SK-N-SH (cell line): Measurements from ENCODE around the gene PGLYRP3. TPM values are rescaled to one million over a fixed set of nuclear protein-coding genes. Genes with fewer than 3 reads are reported as not detected.

ENCODE experiments used
- CTCF ChIA-PET: fragments of 300-600, 350-600 bp; formaldehyde crosslinking; extraction: SDS; loops from one replicate; lab custom pipeline; 2021; lab: Yijun Ruan, JAX
- POLR2A ChIA-PET: fragments of 350-600 bp; sonication (Branson Sonifier 250); formaldehyde crosslinking; extraction: SDS; loops from one replicate; lab custom pipeline; 2020; ENCODE audit warnings: antibody characterized with exemption, inconsistent platforms; lab: Yijun Ruan, JAX
- DNase-seq: peaks from one replicate; pipeline ENCODE4 v3.0.0; 2012
- H2AFZ ChIP-seq: fragments of 200-600 bp; sonication (generic); 2 replicates; pipeline ENCODE4 v1.8.1; 2016; ENCODE audit warnings: antibody characterized with exemption, mild to moderate bottlenecking, low read depth
- H3F3A ChIP-seq: fragments of 200-600 bp; sonication (generic); replicated peaks from 2 replicates; pipeline ENCODE3; 2016; ENCODE audit warnings: antibody characterized with exemption, mild to moderate bottlenecking; ENCODE audit not compliant: insufficient read depth
- H3K27ac ChIP-seq, 2 experiments: fragments of 200-500 bp in 1 of 2; fragments of 200-600 bp in 1 of 2; sonication (Bioruptor generic) in 1 of 2; sonication (generic), shearing (Covaris generic) in 1 of 2; 2 replicates each; pipeline versions ENCODE4 v1.5.1 to v1.6.1; 2014 to 2016; ENCODE audit warnings: low read depth in 2 of 2, inconsistent platforms in 1 of 2, low read length in 1 of 2, mild to moderate bottlenecking in 1 of 2, mixed read lengths in 1 of 2
- H3K27me3 ChIP-seq: fragments of 200-600 bp; sonication (generic), shearing (Covaris generic); 2 replicates; pipeline ENCODE4 v1.6.1; 2016; ENCODE audit warnings: mixed run types; ENCODE audit not compliant: insufficient read depth
- H3K36me3 ChIP-seq, 2 experiments: fragments of 200-500 bp in 1 of 2; fragments of 200-600 bp in 1 of 2; sonication (Bioruptor generic) in 1 of 2; sonication (generic) in 1 of 2; replicated peaks in 1 of 2; 2 replicates each; pipeline versions ENCODE3 to v1.5.1; 2014 to 2016; ENCODE audit warnings: low read length in 1 of 2, mild to moderate bottlenecking in 1 of 2; ENCODE audit not compliant: insufficient read depth in 2 of 2, control insufficient read depth in 1 of 2
- H3K4me1 ChIP-seq, 2 experiments: fragments of 200-500 bp in 1 of 2; fragments of 200-600 bp in 1 of 2; sonication (Bioruptor generic) in 1 of 2; sonication (generic), shearing (Covaris generic) in 1 of 2; 2 replicates each; pipeline versions ENCODE4 v1.5.1 to v1.6.1; 2014 to 2016; ENCODE audit warnings: low read depth in 1 of 2, low read length in 1 of 2, mixed run types in 1 of 2; ENCODE audit not compliant: insufficient read depth in 2 of 2, control insufficient read depth in 1 of 2
- H3K4me2 ChIP-seq: fragments of 200-600 bp; sonication (generic), shearing (Covaris generic); 2 replicates; pipeline ENCODE4 v1.6.1; 2017; ENCODE audit warnings: mixed run types
- H3K4me3 ChIP-seq, 2 experiments: fragments of 200-500 bp in 1 of 2; fragments of 200-600 bp in 1 of 2; sonication (Bioruptor generic) in 1 of 2; sonication (generic), shearing (Covaris generic) in 1 of 2; 2 replicates each; pipeline versions ENCODE4 v1.5.1 to v1.8.1; 2014 to 2016; ENCODE audit warnings: low read depth in 2 of 2, inconsistent platforms in 1 of 2, low read length in 1 of 2, mild to moderate bottlenecking in 1 of 2, mixed read lengths in 1 of 2, moderate library complexity in 1 of 2
- H3K79me2 ChIP-seq: fragments of 200-600 bp; sonication (generic); 2 replicates; pipeline ENCODE4 v1.8.1; 2017; ENCODE audit warnings: mild to moderate bottlenecking; ENCODE audit not compliant: insufficient read depth
- H3K9ac ChIP-seq: fragments of 200-600 bp; sonication (generic); 2 replicates; pipeline ENCODE4 v1.6.1; 2017; ENCODE audit warnings: mixed run types
- H3K9me2 ChIP-seq: fragments of 200-600 bp; sonication (generic); 2 replicates; pipeline ENCODE4 v1.6.1; 2017; ENCODE audit warnings: mixed run types
- H3K9me3 ChIP-seq: fragments of 200-600 bp; sonication (generic); 2 replicates; pipeline ENCODE4 v1.6.1; 2017; ENCODE audit warnings: mixed run types, mild to moderate bottlenecking, moderate library complexity
- H4K20me1 ChIP-seq: fragments of 200-600 bp; sonication (generic); 2 replicates; pipeline ENCODE4 v1.6.1; 2017; ENCODE audit warnings: mild to moderate bottlenecking, mixed run types; ENCODE audit not compliant: insufficient read depth
- CHD2 ChIP-seq: fragments of 150-350 bp; IDR thresholded peaks from 2 replicates; pipeline ENCODE4 v1.6.1; 2018; ENCODE audit warnings: low read length; ENCODE audit not compliant: partially characterized antibody
- EP300 ChIP-seq, 2 experiments: IDR thresholded peaks; 2 replicates each; pipeline versions ENCODE4 v1.4.0 to v1.6.1; 2012; ENCODE audit warnings: borderline replicate concordance in 1 of 2, low read depth in 1 of 2, low read length in 1 of 2
- EZH2phosphoT487 ChIP-seq: fragments of 200-600 bp; sonication (generic); IDR thresholded peaks from 2 replicates; pipeline ENCODE4 v1.6.1; 2017; ENCODE audit warnings: low read depth, mixed run types, mild to moderate bottlenecking, antibody characterized with exemption, moderate library complexity, borderline replicate concordance
- FOSL2 ChIP-seq: IDR thresholded peaks from 2 replicates; pipeline ENCODE4 v1.4.0; 2012; ENCODE audit warnings: low read depth, mild to moderate bottlenecking, moderate library complexity, borderline replicate concordance
- FOXM1 ChIP-seq: IDR thresholded peaks from 2 replicates; pipeline ENCODE4 v1.4.0; 2012; ENCODE audit warnings: low read depth, mild to moderate bottlenecking
- NFIC ChIP-seq: IDR thresholded peaks from 2 replicates; pipeline ENCODE4 v1.4.0; 2012; ENCODE audit warnings: borderline replicate concordance
- POLR2AphosphoS5 ChIP-seq: IDR thresholded peaks from 2 replicates; pipeline ENCODE4 v1.6.1; 2012; ENCODE audit warnings: low read depth, low read length
- RAD21 ChIP-seq: IDR thresholded peaks from 2 replicates; pipeline ENCODE4 v1.6.1; 2012; ENCODE audit warnings: mild to moderate bottlenecking, low read length
- RFX5 ChIP-seq: IDR thresholded peaks from 2 replicates; pipeline ENCODE4 v1.6.1; 2012; ENCODE audit warnings: mild to moderate bottlenecking, improper control_type of control experiment, low read length
- SIN3A ChIP-seq: IDR thresholded peaks from 2 replicates; pipeline ENCODE4 v1.6.1; 2012; ENCODE audit warnings: low read depth, mild to moderate bottlenecking, low read length, moderate library complexity, borderline replicate concordance
- TAF1 ChIP-seq: IDR thresholded peaks from 2 replicates; pipeline ENCODE4 v1.6.1; 2012; ENCODE audit warnings: low read depth, mild to moderate bottlenecking, low read length, moderate library complexity, borderline replicate concordance
- TEAD4 ChIP-seq: IDR thresholded peaks from 2 replicates; pipeline ENCODE4 v1.4.0; 2012; ENCODE audit warnings: mild to moderate bottlenecking, borderline replicate concordance; ENCODE audit not compliant: insufficient read depth
- WGBS: methylation state at CpG from one replicate; pipeline ENCODE4 v1.1.6; 2017; ENCODE audit warnings: low lambda C conversion rate; 5-methylcytosine and 5-hydroxymethylcytosine counted together
- polyA plus RNA-seq, 3 experiments: library from polyadenylated mRNA; depleted of rRNA; stranded (reverse); fragments of >200 nt; gene quantifications; 2 replicates each; pipeline ENCODE4 v1.2.3, GENCODE V29; 2012
- small RNA-seq, 7 experiments: library from RNA; depleted of rRNA; stranded (forward); fragments of <200 nt; gene quantifications; one replicate each; pipeline ENCODE3, GENCODE V24; 2012
- TF ChIP-seq, protein P1 (sequence below): IDR thresholded peaks from 2 replicates; pipeline ENCODE4 v1.6.1; 2012; ENCODE audit warnings: mild to moderate bottlenecking, low read depth, low read length, moderate library complexity
- TF ChIP-seq, protein P2 (sequence below): IDR thresholded peaks from 2 replicates; pipeline ENCODE4 v1.4.0; 2012; ENCODE audit warnings: low read depth, borderline replicate concordance

Gene PGLYRP3
- polyA plus RNA-seq, 1 of the 3 experiments (the other 2 are of a cell fraction) = not detected

DNA sequence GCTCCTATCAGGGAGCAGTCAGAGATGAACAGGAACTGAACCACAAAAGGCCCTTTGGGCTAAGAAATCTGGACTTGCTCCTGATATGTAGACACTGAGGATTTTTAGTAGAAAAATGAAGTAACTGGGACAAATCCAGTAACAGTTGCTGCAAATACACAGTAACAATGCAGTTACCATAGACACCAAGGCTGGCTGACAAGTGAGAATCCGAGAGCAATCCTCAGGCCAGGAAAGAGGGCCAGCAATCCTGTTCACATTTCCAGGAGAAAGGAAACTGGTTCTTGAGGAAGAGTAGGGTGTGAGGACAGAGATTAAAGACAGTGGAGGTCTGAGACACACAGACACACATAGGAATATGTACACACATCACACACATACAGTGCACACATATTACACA lies 62.6 kb downstream of the PGLYRP3 start (continued):
- TF ChIP-seq, protein P1, sequence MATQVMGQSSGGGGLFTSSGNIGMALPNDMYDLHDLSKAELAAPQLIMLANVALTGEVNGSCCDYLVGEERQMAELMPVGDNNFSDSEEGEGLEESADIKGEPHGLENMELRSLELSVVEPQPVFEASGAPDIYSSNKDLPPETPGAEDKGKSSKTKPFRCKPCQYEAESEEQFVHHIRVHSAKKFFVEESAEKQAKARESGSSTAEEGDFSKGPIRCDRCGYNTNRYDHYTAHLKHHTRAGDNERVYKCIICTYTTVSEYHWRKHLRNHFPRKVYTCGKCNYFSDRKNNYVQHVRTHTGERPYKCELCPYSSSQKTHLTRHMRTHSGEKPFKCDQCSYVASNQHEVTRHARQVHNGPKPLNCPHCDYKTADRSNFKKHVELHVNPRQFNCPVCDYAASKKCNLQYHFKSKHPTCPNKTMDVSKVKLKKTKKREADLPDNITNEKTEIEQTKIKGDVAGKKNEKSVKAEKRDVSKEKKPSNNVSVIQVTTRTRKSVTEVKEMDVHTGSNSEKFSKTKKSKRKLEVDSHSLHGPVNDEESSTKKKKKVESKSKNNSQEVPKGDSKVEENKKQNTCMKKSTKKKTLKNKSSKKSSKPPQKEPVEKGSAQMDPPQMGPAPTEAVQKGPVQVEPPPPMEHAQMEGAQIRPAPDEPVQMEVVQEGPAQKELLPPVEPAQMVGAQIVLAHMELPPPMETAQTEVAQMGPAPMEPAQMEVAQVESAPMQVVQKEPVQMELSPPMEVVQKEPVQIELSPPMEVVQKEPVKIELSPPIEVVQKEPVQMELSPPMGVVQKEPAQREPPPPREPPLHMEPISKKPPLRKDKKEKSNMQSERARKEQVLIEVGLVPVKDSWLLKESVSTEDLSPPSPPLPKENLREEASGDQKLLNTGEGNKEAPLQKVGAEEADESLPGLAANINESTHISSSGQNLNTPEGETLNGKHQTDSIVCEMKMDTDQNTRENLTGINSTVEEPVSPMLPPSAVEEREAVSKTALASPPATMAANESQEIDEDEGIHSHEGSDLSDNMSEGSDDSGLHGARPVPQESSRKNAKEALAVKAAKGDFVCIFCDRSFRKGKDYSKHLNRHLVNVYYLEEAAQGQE = no peak
- TF ChIP-seq TAF1 (no peak), TEAD4 (no peak), SIN3A (no peak), CHD2 (no peak), EZH2phosphoT487 (no peak)

DNA sequence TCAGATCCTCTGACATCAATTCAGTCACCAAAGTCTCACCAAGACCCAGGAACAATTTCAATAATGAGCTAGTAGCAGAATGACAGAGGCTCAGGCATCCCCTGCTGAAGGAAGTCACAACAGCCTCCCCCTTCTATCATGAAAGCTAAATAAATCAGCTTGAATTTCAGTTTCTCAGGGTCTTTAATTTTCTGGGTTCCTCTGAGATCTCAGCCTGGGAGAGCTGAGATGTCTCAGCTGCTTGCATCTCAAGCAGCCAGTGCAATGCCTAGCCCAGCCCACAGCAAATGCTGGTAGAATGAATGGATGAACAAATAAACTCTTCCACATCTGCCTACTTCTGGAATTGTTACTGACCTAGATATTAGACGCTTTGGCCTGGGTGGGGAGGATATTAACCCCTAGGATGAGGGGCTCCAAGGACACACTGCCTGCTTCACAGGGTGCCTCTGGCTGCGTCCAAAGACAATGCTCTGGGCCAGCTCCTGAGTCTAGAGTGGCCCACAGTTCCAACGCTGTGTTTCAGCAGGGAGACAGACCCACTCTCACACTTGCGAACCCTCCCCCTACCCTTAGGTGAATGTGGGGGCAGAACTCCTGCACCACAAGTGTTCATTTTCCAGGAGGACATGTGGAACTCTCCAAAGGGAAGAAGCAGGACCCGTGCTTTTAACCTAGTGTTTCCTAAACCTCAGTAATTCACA lies 64.4 kb downstream of the PGLYRP3 start:
- Histone ChIP-seq H3K4me2 (no peak overlapping the region), H3K9me3 (no peaks in the 10 kb centered on the region), H3K9ac (no peak overlapping the region), H3K79me2 (no peaks in the 10 kb centered on the region), H3K27ac (no peak overlapping the region), H2AFZ (no peak overlapping the region), H4K20me1 (no peaks in the 10 kb centered on the region), H3K9me2 (no peaks in the 10 kb centered on the region), H3K27me3 (no peaks in the 10 kb centered on the region), H3K4me1 (no peaks in the 10 kb centered on the region), H3K4me3 (no peak overlapping the region), H3F3A (no peaks in the 10 kb centered on the region), H3K36me3 (no peaks in the 10 kb centered on the region)
- DNase-seq = no peak
- WGBS = 0% methylated on average over 3 of the region's 5 CpGs
- TF ChIP-seq NFIC (no peak), TAF1 (no peak), EP300 (IDR thresholded peaks at IDR 0.05; ENCODE audit: borderline replicate concordance in 1 of 2, low read depth in 1 of 2, low read length in 1 of 2) (no peak), POLR2AphosphoS5 (no peak), FOXM1 (no peak), RFX5 (no peak), RAD21 (no peak), FOSL2 (no peak)
- TF ChIP-seq, protein P2, sequence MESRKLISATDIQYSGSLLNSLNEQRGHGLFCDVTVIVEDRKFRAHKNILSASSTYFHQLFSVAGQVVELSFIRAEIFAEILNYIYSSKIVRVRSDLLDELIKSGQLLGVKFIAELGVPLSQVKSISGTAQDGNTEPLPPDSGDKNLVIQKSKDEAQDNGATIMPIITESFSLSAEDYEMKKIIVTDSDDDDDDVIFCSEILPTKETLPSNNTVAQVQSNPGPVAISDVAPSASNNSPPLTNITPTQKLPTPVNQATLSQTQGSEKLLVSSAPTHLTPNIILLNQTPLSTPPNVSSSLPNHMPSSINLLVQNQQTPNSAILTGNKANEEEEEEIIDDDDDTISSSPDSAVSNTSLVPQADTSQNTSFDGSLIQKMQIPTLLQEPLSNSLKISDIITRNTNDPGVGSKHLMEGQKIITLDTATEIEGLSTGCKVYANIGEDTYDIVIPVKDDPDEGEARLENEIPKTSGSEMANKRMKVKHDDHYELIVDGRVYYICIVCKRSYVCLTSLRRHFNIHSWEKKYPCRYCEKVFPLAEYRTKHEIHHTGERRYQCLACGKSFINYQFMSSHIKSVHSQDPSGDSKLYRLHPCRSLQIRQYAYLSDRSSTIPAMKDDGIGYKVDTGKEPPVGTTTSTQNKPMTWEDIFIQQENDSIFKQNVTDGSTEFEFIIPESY = no peak
- POLR2A ChIA-PET = no interaction called here
- CTCF ChIA-PET = no interaction called here

Small RNA genes lying within 50 kb of the gene (small RNA-seq; reads per million reads assigned to genes)
- gene RNU6-160P = 0 reads per million in 7 experiments

Other genes starting within 250 kb of the PGLYRP3 start
- not detected in 2 replicates for gene SPRR2B, start 241.3 kb downstream of the PGLYRP3 start, polyA plus RNA-seq (2012; rRNA removed)
- gene SPRR2E, start 218.4 kb downstream of the PGLYRP3 start, polyA plus RNA-seq (2012; rRNA removed) = not detected in 2 replicates
- gene SPRR2F, start 199.4 kb downstream of the PGLYRP3 start, polyA plus RNA-seq (2012; rRNA removed) = not detected in 2 replicates
- not detected in 2 replicates for gene SPRR2G, start 162.1 kb downstream of the PGLYRP3 start, polyA plus RNA-seq (2012; rRNA removed)
- not detected in 2 replicates for gene LELP1, start 109.5 kb downstream of the PGLYRP3 start, polyA plus RNA-seq (2012; rRNA removed)
- gene PRR9, start 95.4 kb downstream of the PGLYRP3 start, polyA plus RNA-seq (2012; rRNA removed) = not detected in 2 replicates
- not detected in 2 replicates for gene LORICRIN, start 53.3 kb downstream of the PGLYRP3 start, polyA plus RNA-seq (2012; rRNA removed)
- gene PGLYRP4, start 35.9 kb upstream of the PGLYRP3 start, polyA plus RNA-seq (2012; rRNA removed) = not detected in 2 replicates
- not detected in 2 replicates for gene S100A9, start 44.9 kb upstream of the PGLYRP3 start, polyA plus RNA-seq (2012; rRNA removed)
- gene S100A12, start 62.7 kb upstream of the PGLYRP3 start, polyA plus RNA-seq (2012; rRNA removed) = not detected in 2 replicates
- gene S100A8, start 78.1 kb upstream of the PGLYRP3 start, polyA plus RNA-seq (2012; rRNA removed) = not detected in 2 replicates
- gene S100A7A, start 103.6 kb upstream of the PGLYRP3 start, polyA plus RNA-seq (2012; rRNA removed) = not detected in 2 replicates
- not detected in 2 replicates for gene S100A7, start 147.7 kb upstream of the PGLYRP3 start, polyA plus RNA-seq (2012; rRNA removed)
- gene S100A6, start 223.0 kb upstream of the PGLYRP3 start, polyA plus RNA-seq (2012; rRNA removed) = 844 and 895 TPM in 2 replicates
- 0.15 TPM in 1 of 2 replicates, not detected in the other for gene S100A5, start 228.0 kb upstream of the PGLYRP3 start, polyA plus RNA-seq (2012; rRNA removed)
- 24.6 and 25.4 TPM in 2 replicates for gene S100A4, start 232.9 kb upstream of the PGLYRP3 start, polyA plus RNA-seq (2012; rRNA removed)
- gene S100A3, start 236.3 kb upstream of the PGLYRP3 start, polyA plus RNA-seq (2012; rRNA removed) = 11.8 and 13.1 TPM in 2 replicates